GM13977 (cell line): Measurements from ENCODE around the gene GON4L.
"Not testable (repeated sequence)": the region's sequence is repeated elsewhere in the genome, so short reads cannot be mapped to it uniquely, and the experiment has no call there.

Source experiments
- DNase-seq: peaks from one replicate; pipeline ENCODE4 v3.0.0; 2012; ENCODE audit warnings: low spot score
- in situ Hi-C: fragments of 300-500 bp; cut with MboI; formaldehyde crosslinking; loops from one replicate; pipeline ENCODE4 v1.12.0; 2022; ENCODE audit warnings: low sequenced_read_pairs, low pct_unique_long_range_greater_than_20kb, mixed read lengths, inconsistent platforms; ENCODE audit not compliant: unreplicated experiment
- TF ChIP-seq, protein P1 (sequence below): IDR thresholded peaks from 2 replicates; pipeline ENCODE4 v1.5.1; 2012; ENCODE audit warnings: mild to moderate bottlenecking, control low read depth; ENCODE audit not compliant: insufficient read depth; ENCODE audit errors: extremely low read depth, missing control alignments

The GON4L gene

DNA sequence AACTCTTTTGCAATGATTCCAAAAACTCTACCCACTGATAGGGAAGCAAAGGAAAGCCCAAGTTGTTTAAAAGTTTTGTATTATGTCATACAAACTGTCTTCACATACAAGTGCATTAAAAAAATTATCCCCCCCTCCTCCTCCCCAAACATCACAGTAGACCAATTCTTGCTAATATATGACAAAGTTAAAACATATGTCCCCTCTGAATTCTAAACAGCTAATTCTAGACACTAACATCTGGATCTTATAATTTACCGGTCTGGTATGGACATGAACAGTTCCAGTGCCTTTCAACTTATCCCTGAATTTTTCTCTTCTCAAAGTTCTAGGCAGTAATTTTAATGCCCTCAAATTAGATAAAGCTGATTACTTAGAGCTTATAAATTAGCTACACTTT, 40.7 kb upstream of the GON4L start:
- DNase-seq, result no peak
- TF ChIP-seq, protein P1, sequence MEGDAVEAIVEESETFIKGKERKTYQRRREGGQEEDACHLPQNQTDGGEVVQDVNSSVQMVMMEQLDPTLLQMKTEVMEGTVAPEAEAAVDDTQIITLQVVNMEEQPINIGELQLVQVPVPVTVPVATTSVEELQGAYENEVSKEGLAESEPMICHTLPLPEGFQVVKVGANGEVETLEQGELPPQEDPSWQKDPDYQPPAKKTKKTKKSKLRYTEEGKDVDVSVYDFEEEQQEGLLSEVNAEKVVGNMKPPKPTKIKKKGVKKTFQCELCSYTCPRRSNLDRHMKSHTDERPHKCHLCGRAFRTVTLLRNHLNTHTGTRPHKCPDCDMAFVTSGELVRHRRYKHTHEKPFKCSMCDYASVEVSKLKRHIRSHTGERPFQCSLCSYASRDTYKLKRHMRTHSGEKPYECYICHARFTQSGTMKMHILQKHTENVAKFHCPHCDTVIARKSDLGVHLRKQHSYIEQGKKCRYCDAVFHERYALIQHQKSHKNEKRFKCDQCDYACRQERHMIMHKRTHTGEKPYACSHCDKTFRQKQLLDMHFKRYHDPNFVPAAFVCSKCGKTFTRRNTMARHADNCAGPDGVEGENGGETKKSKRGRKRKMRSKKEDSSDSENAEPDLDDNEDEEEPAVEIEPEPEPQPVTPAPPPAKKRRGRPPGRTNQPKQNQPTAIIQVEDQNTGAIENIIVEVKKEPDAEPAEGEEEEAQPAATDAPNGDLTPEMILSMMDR, result no peak
- in situ Hi-C loops, result no loop called here

DNA sequence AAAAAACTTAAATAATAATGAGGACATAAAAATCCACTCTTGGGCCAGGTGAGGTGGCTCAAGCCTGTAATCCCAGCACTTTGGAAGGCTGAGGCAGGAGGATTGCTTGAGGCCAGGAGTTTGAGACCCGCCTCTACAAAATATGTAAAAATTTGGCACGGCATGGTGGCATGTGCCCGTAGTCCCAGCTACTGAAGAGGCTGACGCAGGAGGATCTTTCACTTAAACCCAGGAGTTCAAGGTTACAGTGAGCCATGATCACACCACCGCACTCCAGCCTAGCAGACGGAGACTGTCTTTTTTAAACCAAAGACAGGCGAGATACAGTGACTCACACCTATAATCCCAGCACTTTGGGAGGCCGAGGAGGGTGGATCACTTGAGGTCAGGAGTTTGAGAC, 39.5 kb upstream of the GON4L start:
- DNase-seq, in situ Hi-C loops: not testable (repeated sequence)

- DNase-seq, in situ Hi-C loops: not testable (repeated sequence)
Measured at GRCh38 chr1:155895617-155896016, 38.6 kb upstream of the GON4L start.

DNA sequence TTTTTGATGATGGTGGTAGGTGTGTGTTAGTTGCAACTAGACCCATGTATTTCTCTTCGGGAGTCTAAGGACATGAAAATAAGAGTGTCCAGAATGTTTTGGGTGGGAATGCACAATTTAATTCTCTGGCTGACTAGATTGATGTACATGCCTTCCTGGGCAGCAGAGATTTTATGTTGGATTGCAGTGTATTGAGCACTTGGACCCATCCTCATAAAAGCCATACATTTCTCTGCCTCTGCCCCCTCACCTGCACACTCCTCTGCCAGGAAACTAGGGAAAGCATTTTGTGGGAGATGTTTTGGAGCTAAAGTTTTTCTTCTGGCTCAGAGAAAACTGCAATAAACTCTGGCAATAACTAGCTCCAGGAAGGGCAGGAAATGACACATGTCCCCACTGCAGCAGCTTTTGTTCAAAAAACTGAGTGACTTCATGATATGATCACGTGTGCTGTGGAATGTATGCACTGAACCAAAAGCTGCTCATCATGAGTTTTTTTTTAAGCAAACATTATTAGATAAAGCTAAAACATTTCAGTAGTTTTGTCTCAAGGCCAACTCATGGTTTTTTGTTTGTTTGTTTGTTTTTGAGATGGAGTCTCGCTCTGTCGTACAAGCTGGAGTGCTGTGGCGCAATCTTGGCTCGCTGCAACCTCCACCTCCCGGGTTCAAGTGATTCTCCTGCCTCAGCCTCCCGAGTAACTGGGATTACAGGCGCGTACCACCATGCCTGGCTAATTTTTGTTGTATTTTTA, 36.6 kb upstream of the GON4L start:
- in situ Hi-C loops, result no loop called here
- TF ChIP-seq, protein P1, result no peak
- DNase-seq, result no peak

- in situ Hi-C loops, result no loop called here
- DNase-seq, result no peak
- TF ChIP-seq, protein P1, result no peak
Measured at GRCh38 chr1:155892796-155893195, 35.8 kb upstream of the GON4L start.

GRCh38 chr1:155890251-155890650, 33.2 kb upstream of the GON4L start:
- no peak for DNase-seq
- in situ Hi-C loops, result no loop called here
- TF ChIP-seq, protein P1, result no peak

GRCh38 chr1:155889566-155889965, 32.6 kb upstream of the GON4L start:
- DNase-seq, result no peak
- in situ Hi-C loops, result no loop called here
- TF ChIP-seq, protein P1, result no peak

DNA sequence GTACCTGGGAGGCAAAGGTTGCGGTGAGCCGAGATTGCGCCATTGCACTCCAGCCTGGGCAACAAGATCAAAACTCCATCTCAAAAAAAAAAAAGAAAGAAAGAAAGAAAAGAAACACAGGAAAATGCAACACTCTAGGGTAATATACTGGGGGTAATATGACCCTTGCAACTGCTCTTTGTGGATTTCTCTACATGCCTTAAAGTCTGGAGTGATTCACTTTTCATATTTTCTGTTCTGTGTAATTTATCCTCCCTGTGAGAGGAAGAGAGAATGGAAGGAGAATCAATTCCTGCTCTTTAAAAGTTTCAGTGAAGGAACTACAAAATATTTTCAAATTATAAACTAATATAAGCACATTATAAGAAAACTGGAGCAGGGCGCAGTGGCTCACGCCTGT, 31.5 kb upstream of the GON4L start:
- DNase-seq, result no peak
- TF ChIP-seq, protein P1, result no peak
- in situ Hi-C loops, result no loop called here
